Astrocyte of the cerebellum (primary cell): ENCODE measurements around the gene C14orf119.
A peak's percentile ranks its signal among the peaks of the same experiment; 100 is the strongest.

Experiments used
- DNase-seq: peaks from one replicate; pipeline ENCODE4 v3.0.0-alpha.2; 2011; ENCODE audit warnings: low read depth
- H3K4me3 ChIP-seq: 2 replicates; pipeline ENCODE4 v1.5.1; 2011; ENCODE audit warnings: mild to moderate bottlenecking, low read depth, low read length, moderate library complexity
- CTCF ChIP-seq: IDR thresholded peaks from 2 replicates; pipeline ENCODE4 v1.5.1; 2012; ENCODE audit warnings: low read length, low read depth, moderate library complexity, mild to moderate bottlenecking; ENCODE audit errors: missing control alignments
- in situ Hi-C: cut with HindIII; loops from 2 replicates; pipeline ENCODE4 v1.10.0; 2017; ENCODE audit warnings: low sequenced_read_pairs

Gene C14orf119

GRCh38 chr14:23062002-23062401 lies 33.3 kb upstream of the C14orf119 start:
- in situ Hi-C loops: no loop called here
- H3K4me3 ChIP-seq: no peak overlapping the region
- no peak for TF ChIP-seq CTCF
- DNase-seq: peak; percentile 93

GRCh38 chr14:23063601-23064000 lies 31.7 kb upstream of the C14orf119 start:
- no peak overlapping the region for H3K4me3 ChIP-seq
- in situ Hi-C loops: no loop called here
- no peak for DNase-seq
- no peak for TF ChIP-seq CTCF

GRCh38 chr14:23066368-23066767 lies 28.9 kb upstream of the C14orf119 start:
- in situ Hi-C loops: no loop called here
- H3K4me3 ChIP-seq: no peak overlapping the region
- no peak for DNase-seq
- TF ChIP-seq CTCF: no peak

- no peak overlapping the region for H3K4me3 ChIP-seq
- no peak for TF ChIP-seq CTCF
- no peak for DNase-seq
- in situ Hi-C loops: no loop called here
Measured at GRCh38 chr14:23066855-23067744, 28.2 kb upstream of the C14orf119 start.

GRCh38 chr14:23067847-23068788 lies 27.2 kb upstream of the C14orf119 start:
- H3K4me3 ChIP-seq: peak overlapping the region; percentile 20
- no peak for TF ChIP-seq CTCF
- in situ Hi-C loops: no loop called here
- no peak for DNase-seq

GRCh38 chr14:23068789-23069412 lies 26.4 kb upstream of the C14orf119 start:
- TF ChIP-seq CTCF: peak; percentile 100
- peak overlapping the region; percentile 20 for H3K4me3 ChIP-seq
- peak; percentile 90 for DNase-seq
- in situ Hi-C loops: no loop called here
